Measurements from ENCODE around the gene LARP4.
"Not testable (repeated sequence)": the region's sequence is repeated elsewhere in the genome, so short reads cannot be mapped to it uniquely, and the experiment has no call there.

The LARP4 gene

GRCh38 chr12:50400638-50401499, at the start of gene LARP4:
LARP4 (plus strand) TSS chr12:50400885; CDS start chr12:50401011, 126 bp downstream.
- in situ Hi-C loops (cut with HindIII; ENCODE audit: low sequenced_read_pairs), result loop anchor here (5.0 kb wide), 1 partner anchor 36 kb away; no protein-coding TSS in a partner anchor

GRCh38 chr12:50351120-50352043, 49.3 kb upstream of the LARP4 start:
- in situ Hi-C loops (cut with HindIII; ENCODE audit: low sequenced_read_pairs), result loop anchor here (5.0 kb wide), 1 partner anchor 69 kb away; the partner anchor contains the start of gene LIMA1

GRCh38 chr12:50353404-50353803, 47.3 kb upstream of the LARP4 start:
- in situ Hi-C loops (cut with HindIII; ENCODE audit: low sequenced_read_pairs), result loop anchor here (5.0 kb wide), 1 partner anchor 71 kb away; the partner anchor contains the start of gene LIMA1

GRCh38 chr12:50353869-50354593, 46.7 kb upstream of the LARP4 start:
- in situ Hi-C loops (cut with HindIII; ENCODE audit: low sequenced_read_pairs), result loop anchor here (5.0 kb wide), 1 partner anchor 72 kb away; the partner anchor contains the start of gene LIMA1

GRCh38 chr12:50354908-50355307, 45.8 kb upstream of the LARP4 start:
- in situ Hi-C loops (cut with HindIII; ENCODE audit: low sequenced_read_pairs), result loop anchor here (5.0 kb wide), 1 partner anchor 73 kb away; the partner anchor contains the start of gene LIMA1

GRCh38 chr12:50355365-50355764, 45.3 kb upstream of the LARP4 start:
- in situ Hi-C loops (cut with HindIII; ENCODE audit: low sequenced_read_pairs), result no loop called here

- in situ Hi-C loops (cut with HindIII; ENCODE audit: low sequenced_read_pairs), result no loop called here
Measured at GRCh38 chr12:50362671-50363070, 38.0 kb upstream of the LARP4 start.

GRCh38 chr12:50363141-50363540, 37.5 kb upstream of the LARP4 start:
- in situ Hi-C loops (cut with HindIII; ENCODE audit: low sequenced_read_pairs), result no loop called here

- in situ Hi-C loops (cut with HindIII; ENCODE audit: low sequenced_read_pairs), result no loop called here
Measured at GRCh38 chr12:50365709-50366406, 34.8 kb upstream of the LARP4 start.

- in situ Hi-C loops (cut with HindIII; ENCODE audit: low sequenced_read_pairs), result not testable (repeated sequence)
Measured at GRCh38 chr12:50370672-50371071, 30.0 kb upstream of the LARP4 start.

GRCh38 chr12:50375802-50376201, 24.9 kb upstream of the LARP4 start:
- in situ Hi-C loops (cut with HindIII; ENCODE audit: low sequenced_read_pairs), result no loop called here

- in situ Hi-C loops (cut with HindIII; ENCODE audit: low sequenced_read_pairs), result no loop called here
Measured at GRCh38 chr12:50380761-50381325, 19.8 kb upstream of the LARP4 start.

GRCh38 chr12:50387487-50387886, 13.2 kb upstream of the LARP4 start:
- in situ Hi-C loops (cut with HindIII; ENCODE audit: low sequenced_read_pairs), result no loop called here

GRCh38 chr12:50387972-50388478, 12.7 kb upstream of the LARP4 start:
- in situ Hi-C loops (cut with HindIII; ENCODE audit: low sequenced_read_pairs), result no loop called here

- in situ Hi-C loops (cut with HindIII; ENCODE audit: low sequenced_read_pairs), result not testable (repeated sequence)
Measured at GRCh38 chr12:50388793-50389192, 11.9 kb upstream of the LARP4 start.

GRCh38 chr12:50390316-50390741, 10.4 kb upstream of the LARP4 start:
- in situ Hi-C loops (cut with HindIII; ENCODE audit: low sequenced_read_pairs), result no loop called here

GRCh38 chr12:50394469-50395029, 6.1 kb upstream of the LARP4 start:
- in situ Hi-C loops (cut with HindIII; ENCODE audit: low sequenced_read_pairs), result no loop called here

GRCh38 chr12:50397117-50397650, 3.5 kb upstream of the LARP4 start:
- in situ Hi-C loops (cut with HindIII; ENCODE audit: low sequenced_read_pairs), result no loop called here

GRCh38 chr12:50398931-50399330, 1.8 kb upstream of the LARP4 start:
- in situ Hi-C loops (cut with HindIII; ENCODE audit: low sequenced_read_pairs), result no loop called here

All from endothelial cell of hepatic sinusoid (primary cell).